ENCODE measurements around the gene OR2M4.

DNA sequence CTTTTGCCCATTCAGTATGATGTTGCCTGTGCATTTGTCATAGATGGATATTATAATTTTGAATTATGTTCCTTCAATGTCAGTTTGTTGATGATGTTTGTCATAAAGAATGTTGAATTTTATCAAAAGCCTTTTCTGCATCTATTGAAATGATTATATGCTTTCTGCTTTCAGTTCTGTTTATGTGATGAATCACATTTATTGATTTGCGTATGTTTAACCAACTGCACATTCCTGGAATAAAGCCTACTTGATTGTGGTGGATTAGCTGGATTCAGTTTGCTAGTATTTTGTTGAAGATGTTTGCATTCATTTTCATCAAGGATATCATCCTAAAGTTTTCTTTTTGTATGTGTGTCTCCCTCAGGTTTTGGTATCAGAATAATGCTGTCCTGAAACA, 5.7 kb upstream of the OR2M4 start:
- no peak for TF ChIP-seq EZH2 (IDR thresholded peaks at IDR 0.05; ENCODE audit: borderline replicate concordance, low read length)
- TF ChIP-seq, protein P1, sequence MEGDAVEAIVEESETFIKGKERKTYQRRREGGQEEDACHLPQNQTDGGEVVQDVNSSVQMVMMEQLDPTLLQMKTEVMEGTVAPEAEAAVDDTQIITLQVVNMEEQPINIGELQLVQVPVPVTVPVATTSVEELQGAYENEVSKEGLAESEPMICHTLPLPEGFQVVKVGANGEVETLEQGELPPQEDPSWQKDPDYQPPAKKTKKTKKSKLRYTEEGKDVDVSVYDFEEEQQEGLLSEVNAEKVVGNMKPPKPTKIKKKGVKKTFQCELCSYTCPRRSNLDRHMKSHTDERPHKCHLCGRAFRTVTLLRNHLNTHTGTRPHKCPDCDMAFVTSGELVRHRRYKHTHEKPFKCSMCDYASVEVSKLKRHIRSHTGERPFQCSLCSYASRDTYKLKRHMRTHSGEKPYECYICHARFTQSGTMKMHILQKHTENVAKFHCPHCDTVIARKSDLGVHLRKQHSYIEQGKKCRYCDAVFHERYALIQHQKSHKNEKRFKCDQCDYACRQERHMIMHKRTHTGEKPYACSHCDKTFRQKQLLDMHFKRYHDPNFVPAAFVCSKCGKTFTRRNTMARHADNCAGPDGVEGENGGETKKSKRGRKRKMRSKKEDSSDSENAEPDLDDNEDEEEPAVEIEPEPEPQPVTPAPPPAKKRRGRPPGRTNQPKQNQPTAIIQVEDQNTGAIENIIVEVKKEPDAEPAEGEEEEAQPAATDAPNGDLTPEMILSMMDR (conservative IDR thresholded peaks at IDR 0.05 in 1 of 2, IDR thresholded peaks at IDR 0.05 in 1 of 2; ENCODE audit: extremely low read depth in 1 of 2, insufficient read depth in 1 of 2, low read depth in 1 of 2, low read length in 2 of 2) = no peak
